A673 (cell line): ENCODE data around the gene HM13.

Source experiments
- EZH2 ChIP-seq: fragments of 200-600 bp; sonication (generic); IDR thresholded peaks from 2 replicates; pipeline ENCODE4 v1.6.1; 2017; ENCODE audit warnings: borderline replicate concordance, low read depth, mild to moderate bottlenecking, mixed read lengths, antibody characterized with exemption, low read length; ENCODE audit not compliant: poor library complexity, severe bottlenecking
- TF ChIP-seq, protein P1 (sequence below): fragments of 300-800, 200-600 bp; sonication (generic); conservative IDR thresholded peaks from 2 replicates; pipeline ENCODE4 v1.5.1; 2017; ENCODE audit warnings: low read depth, mild to moderate bottlenecking, antibody characterized with exemption, low read length, moderate library complexity, mixed read lengths

DNA sequence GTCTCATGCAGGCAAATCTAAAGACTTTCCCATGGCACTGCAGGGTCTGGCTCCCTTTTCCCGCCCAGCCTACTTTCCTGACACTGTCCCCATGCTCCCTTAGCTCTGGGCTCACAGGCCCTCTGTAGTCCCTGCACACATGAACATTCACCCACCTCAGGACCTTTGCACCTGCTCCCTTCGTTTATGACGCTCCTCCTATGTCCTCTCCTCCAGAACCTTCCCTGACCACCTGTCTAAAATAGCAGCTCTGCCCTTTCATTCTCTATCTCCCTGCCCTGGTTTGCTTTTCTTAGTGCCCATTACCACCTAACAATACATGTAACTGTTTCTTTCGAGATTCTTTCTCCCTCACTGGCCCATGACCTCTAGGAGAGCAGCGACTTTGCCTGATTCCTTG is 22.3 kb downstream of the HM13 start:
- TF ChIP-seq, protein P1, sequence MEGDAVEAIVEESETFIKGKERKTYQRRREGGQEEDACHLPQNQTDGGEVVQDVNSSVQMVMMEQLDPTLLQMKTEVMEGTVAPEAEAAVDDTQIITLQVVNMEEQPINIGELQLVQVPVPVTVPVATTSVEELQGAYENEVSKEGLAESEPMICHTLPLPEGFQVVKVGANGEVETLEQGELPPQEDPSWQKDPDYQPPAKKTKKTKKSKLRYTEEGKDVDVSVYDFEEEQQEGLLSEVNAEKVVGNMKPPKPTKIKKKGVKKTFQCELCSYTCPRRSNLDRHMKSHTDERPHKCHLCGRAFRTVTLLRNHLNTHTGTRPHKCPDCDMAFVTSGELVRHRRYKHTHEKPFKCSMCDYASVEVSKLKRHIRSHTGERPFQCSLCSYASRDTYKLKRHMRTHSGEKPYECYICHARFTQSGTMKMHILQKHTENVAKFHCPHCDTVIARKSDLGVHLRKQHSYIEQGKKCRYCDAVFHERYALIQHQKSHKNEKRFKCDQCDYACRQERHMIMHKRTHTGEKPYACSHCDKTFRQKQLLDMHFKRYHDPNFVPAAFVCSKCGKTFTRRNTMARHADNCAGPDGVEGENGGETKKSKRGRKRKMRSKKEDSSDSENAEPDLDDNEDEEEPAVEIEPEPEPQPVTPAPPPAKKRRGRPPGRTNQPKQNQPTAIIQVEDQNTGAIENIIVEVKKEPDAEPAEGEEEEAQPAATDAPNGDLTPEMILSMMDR = no peak
- no peak for TF ChIP-seq EZH2
